Neuronal stem cell (in vitro differentiated cells): ENCODE results near the gene STARD8.

Source experiments
- DNase-seq: peaks from one replicate; pipeline ENCODE4 v3.0.0-alpha.2; 2013; ENCODE audit warnings: low spot score
- H2AFZ ChIP-seq: one replicate; pipeline ENCODE4 v1.6.1; 2013; ENCODE audit warnings: mild to moderate bottlenecking, low read length, inconsistent platforms
- H2AK5ac ChIP-seq: 2 replicates; pipeline ENCODE4 v1.6.1; 2013; ENCODE audit warnings: low read depth, mild to moderate bottlenecking, inconsistent platforms, low read length, moderate library complexity, mixed read lengths
- H2BK120ac ChIP-seq: 2 replicates; pipeline ENCODE4 v1.6.1; 2013; ENCODE audit warnings: low read depth, mild to moderate bottlenecking, inconsistent platforms, low read length, moderate library complexity, mixed read lengths
- H2BK12ac ChIP-seq: one replicate; pipeline ENCODE4 v1.6.1; 2013; ENCODE audit warnings: low read length, inconsistent platforms
- H2BK15ac ChIP-seq: 2 replicates; pipeline ENCODE4 v1.6.1; 2013; ENCODE audit warnings: mild to moderate bottlenecking, low read length, inconsistent platforms, mixed read lengths
- H2BK5ac ChIP-seq: one replicate; pipeline ENCODE4 v1.6.1; 2013; ENCODE audit warnings: inconsistent platforms, mild to moderate bottlenecking, low read length, moderate library complexity
- H3K14ac ChIP-seq: one replicate; pipeline ENCODE4 v1.6.1; 2013; ENCODE audit warnings: low read length, inconsistent platforms
- H3K18ac ChIP-seq: 2 replicates; pipeline ENCODE4 v1.6.1; 2013; ENCODE audit warnings: low read length, inconsistent platforms
- H3K23ac ChIP-seq: 2 replicates; pipeline ENCODE4 v1.6.1; 2013; ENCODE audit warnings: low read depth, mild to moderate bottlenecking, mixed read lengths, low read length, inconsistent platforms; ENCODE audit not compliant: poor library complexity
- H3K27ac ChIP-seq: replicated peaks from 3 replicates; pipeline ENCODE4 v1.5.1; 2013; ENCODE audit warnings: low read length, inconsistent platforms
- H3K27me3 ChIP-seq, 3 experiments: 2 replicates each; pipeline ENCODE4 v1.6.1; 2013; ENCODE audit warnings: low read length in 3 of 3, mild to moderate bottlenecking in 2 of 3, inconsistent platforms in 1 of 3, low read depth in 1 of 3, mixed read lengths in 1 of 3, moderate library complexity in 1 of 3; ENCODE audit not compliant: control insufficient read depth in 3 of 3, insufficient read depth in 3 of 3
- H3K36me3 ChIP-seq, 2 donors: replicated peaks in 1 of 2; 2 replicates each; pipeline ENCODE4 v1.6.1; 2013; ENCODE audit warnings: low read length in 2 of 2; ENCODE audit not compliant: control insufficient read depth in 2 of 2, insufficient read depth in 2 of 2
- H3K4ac ChIP-seq: 2 replicates; pipeline ENCODE4 v1.6.1; 2013; ENCODE audit warnings: inconsistent platforms, mild to moderate bottlenecking, low read length, moderate library complexity
- H3K4me1 ChIP-seq, 2 donors: 1 replicate in 1 of 2; 2 replicates in 1 of 2; pipeline ENCODE4 v1.6.1; 2013; ENCODE audit warnings: low read length in 2 of 2, low read depth in 1 of 2; ENCODE audit not compliant: control insufficient read depth in 2 of 2, insufficient read depth in 1 of 2
- H3K4me2 ChIP-seq: one replicate; pipeline ENCODE4 v1.6.1; 2013; ENCODE audit warnings: mild to moderate bottlenecking, low read length, inconsistent platforms; ENCODE audit not compliant: insufficient read depth, poor library complexity, severe bottlenecking
- H3K4me3 ChIP-seq, 2 donors: 2 replicates each; pipeline ENCODE4 v1.5.1; 2013; ENCODE audit warnings: low read length in 2 of 2, mild to moderate bottlenecking in 2 of 2, inconsistent platforms in 1 of 2, moderate library complexity in 1 of 2
- H3K79me1 ChIP-seq: one replicate; pipeline ENCODE4 v1.6.1; 2013; ENCODE audit warnings: low read depth, mild to moderate bottlenecking, inconsistent platforms, low read length, moderate library complexity
- H3K9ac ChIP-seq: one replicate; pipeline ENCODE4 v1.6.1; 2013; ENCODE audit warnings: mild to moderate bottlenecking, low read depth, low read length, inconsistent platforms; ENCODE audit not compliant: poor library complexity
- H3K9me3 ChIP-seq, 2 donors: replicated peaks in 1 of 2; 2 replicates each; pipeline versions ENCODE3 to v1.6.1; 2013; ENCODE audit warnings: low read length in 2 of 2, mild to moderate bottlenecking in 2 of 2, inconsistent platforms in 1 of 2, low read depth in 1 of 2, mixed read lengths in 1 of 2, moderate library complexity in 1 of 2; ENCODE audit not compliant: control insufficient read depth in 2 of 2, insufficient read depth in 1 of 2
- H4K8ac ChIP-seq: one replicate; pipeline ENCODE4 v1.6.1; 2013; ENCODE audit warnings: low read depth, mild to moderate bottlenecking, inconsistent platforms, low read length, moderate library complexity
- H4K91ac ChIP-seq: one replicate; pipeline ENCODE4 v1.6.1; 2013; ENCODE audit warnings: low read length, low read depth, mild to moderate bottlenecking, inconsistent platforms; ENCODE audit not compliant: poor library complexity
- WGBS, 2 donors: extraction: QIAGEN DNeasy Blood & Tissue Kit; methylation state at CpG; one replicate each; pipeline ENCODE4 v1.1.7; 2013; ENCODE audit warnings: missing lambda C conversion rate in 2 of 2, mixed read lengths in 1 of 2; ENCODE audit not compliant: insufficient read length in 2 of 2, insufficient replicate concordance in 1 of 2; ENCODE audit errors: extremely low coverage in 2 of 2; 5-methylcytosine and 5-hydroxymethylcytosine counted together

Gene STARD8

GRCh38 chrX:68723491-68724155, 76.2 kb downstream of the STARD8 start:
- Histone ChIP-seq H3K9me3 (no peaks in the 10 kb centered on the region), H3K23ac (no peak overlapping the region), H2AK5ac (no peak overlapping the region), H3K4me3 (no peak overlapping the region), H3K14ac (no peak overlapping the region), H4K91ac (no peak overlapping the region), H3K27me3 (no peaks in the 10 kb centered on the region), H3K18ac (no peak overlapping the region), H2BK15ac (no peak overlapping the region), H4K8ac (no peak overlapping the region), H3K9ac (no peak overlapping the region), H3K79me1 (no peaks in the 10 kb centered on the region), H3K36me3 (no peaks in the 10 kb centered on the region), H2BK5ac (no peak overlapping the region), H3K4me1 (no peaks in the 10 kb centered on the region), H3K4ac (no peak overlapping the region), H3K27ac (no peak overlapping the region), H2AFZ (no peak overlapping the region), H3K4me2 (no peak overlapping the region), H2BK12ac (no peak overlapping the region), H2BK120ac (no peak overlapping the region)
- WGBS, 2 donors: no CpG with 5 or more reads among the region's 24 CpGs
- DNase-seq: no peak

GRCh38 chrX:68724531-68725020, 77.1 kb downstream of the STARD8 start:
- Histone ChIP-seq H3K23ac (no peak overlapping the region), H2BK15ac (no peak overlapping the region), H2AFZ (no peak overlapping the region), H2AK5ac (no peak overlapping the region), H4K91ac (no peak overlapping the region), H3K27ac (no peak overlapping the region), H3K4me3 (no peak overlapping the region), H3K4me2 (no peak overlapping the region), H3K27me3 (no peaks in the 10 kb centered on the region), H3K4ac (no peak overlapping the region), H3K18ac (no peak overlapping the region), H3K9me3 (no peaks in the 10 kb centered on the region), H2BK120ac (no peak overlapping the region), H2BK12ac (no peak overlapping the region), H3K9ac (no peak overlapping the region), H3K4me1 (no peaks in the 10 kb centered on the region), H3K79me1 (no peaks in the 10 kb centered on the region), H2BK5ac (no peak overlapping the region), H4K8ac (no peak overlapping the region), H3K14ac (no peak overlapping the region), H3K36me3 (no peaks in the 10 kb centered on the region)
- WGBS, 2 donors: no CpG with 5 or more reads among the region's 10 CpGs
- DNase-seq: no peak

- H3K14ac ChIP-seq: no peak overlapping the region
- no peak overlapping the region for H2BK15ac ChIP-seq
Observed at GRCh38 chrX:68725756-68726365, 78.4 kb downstream of the STARD8 start.

DNA sequence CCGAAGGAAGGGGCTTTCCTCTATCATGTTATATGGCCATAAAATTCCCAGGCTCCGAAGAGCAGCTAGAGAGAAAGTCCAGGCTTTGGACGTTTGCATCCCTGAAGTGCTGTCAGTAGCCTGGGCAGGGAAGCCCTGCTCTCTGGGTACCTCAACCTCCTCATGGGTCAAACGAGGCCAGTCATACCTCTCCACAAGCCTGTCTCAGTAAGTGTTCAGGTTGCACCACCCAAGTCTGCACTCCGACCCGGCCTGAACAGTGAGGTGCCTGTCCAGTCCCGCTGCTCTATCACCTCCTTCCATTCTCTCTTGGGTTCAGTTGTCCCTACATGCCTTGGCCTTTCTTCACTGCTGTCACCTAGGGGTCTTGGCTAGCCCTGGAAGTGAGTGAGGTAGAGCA, 78.9 kb downstream of the STARD8 start:
- Histone ChIP-seq H3K27ac (no peak overlapping the region), H3K79me1 (no peaks in the 10 kb centered on the region), H2BK120ac (no peak overlapping the region), H3K27me3 (no peaks in the 10 kb centered on the region), H3K4me3 (no peak overlapping the region), H3K14ac (no peak overlapping the region), H3K9me3 (no peaks in the 10 kb centered on the region), H2AFZ (no peak overlapping the region), H2BK5ac (no peak overlapping the region), H2BK12ac (no peak overlapping the region), H3K18ac (no peak overlapping the region), H4K91ac (no peak overlapping the region), H2AK5ac (no peak overlapping the region), H3K9ac (no peak overlapping the region), H3K23ac (no peak overlapping the region), H3K4me2 (no peak overlapping the region), H4K8ac (no peak overlapping the region), H3K36me3 (no peaks in the 10 kb centered on the region), H3K4ac (no peak overlapping the region), H2BK15ac (no peak overlapping the region), H3K4me1 (no peaks in the 10 kb centered on the region)
- no CpG with 5 or more reads among the region's 7 CpGs for WGBS, 2 donors
- no peak for DNase-seq

More at GRCh38 chrX:68725756-68726365, 78.4 kb downstream of the STARD8 start:
- H2BK120ac ChIP-seq: no peak overlapping the region
- H3K27ac ChIP-seq: no peak overlapping the region
- H3K4me3 ChIP-seq: no peak overlapping the region
- H2AFZ ChIP-seq: no peak overlapping the region
- no peak overlapping the region for H3K23ac ChIP-seq
- H3K36me3 ChIP-seq: no peaks in the 10 kb centered on the region
- no peaks in the 10 kb centered on the region for H3K9me3 ChIP-seq
- no peaks in the 10 kb centered on the region for H3K4me1 ChIP-seq
- H4K91ac ChIP-seq: no peak overlapping the region
- no peak overlapping the region for H4K8ac ChIP-seq
- no CpG with 5 or more reads among the region's 4 CpGs for WGBS, 2 donors
- H2AK5ac ChIP-seq: no peak overlapping the region
- no peak overlapping the region for H3K4ac ChIP-seq
- DNase-seq: no peak
- H2BK5ac ChIP-seq: no peak overlapping the region
- H3K4me2 ChIP-seq: no peak overlapping the region
- no peak overlapping the region for H3K9ac ChIP-seq
- H3K18ac ChIP-seq: no peak overlapping the region
- no peaks in the 10 kb centered on the region for H3K27me3 ChIP-seq
- no peak overlapping the region for H2BK12ac ChIP-seq
- no peaks in the 10 kb centered on the region for H3K79me1 ChIP-seq
